HG03520 (cell line): ENCODE data around the gene AHDC1.
"Not testable (repeated sequence)": the region's sequence is repeated elsewhere in the genome, so short reads cannot be mapped to it uniquely, and the experiment has no call there.

Source experiments
- ATAC-seq: cut with Tn5 transposase; IDR thresholded peaks from one replicate; pipeline ENCODE4 v1.9.1; 2021; ENCODE audit warnings: mild to moderate bottlenecking, moderate library complexity; ENCODE audit not compliant: unreplicated experiment

The AHDC1 gene, protein sequence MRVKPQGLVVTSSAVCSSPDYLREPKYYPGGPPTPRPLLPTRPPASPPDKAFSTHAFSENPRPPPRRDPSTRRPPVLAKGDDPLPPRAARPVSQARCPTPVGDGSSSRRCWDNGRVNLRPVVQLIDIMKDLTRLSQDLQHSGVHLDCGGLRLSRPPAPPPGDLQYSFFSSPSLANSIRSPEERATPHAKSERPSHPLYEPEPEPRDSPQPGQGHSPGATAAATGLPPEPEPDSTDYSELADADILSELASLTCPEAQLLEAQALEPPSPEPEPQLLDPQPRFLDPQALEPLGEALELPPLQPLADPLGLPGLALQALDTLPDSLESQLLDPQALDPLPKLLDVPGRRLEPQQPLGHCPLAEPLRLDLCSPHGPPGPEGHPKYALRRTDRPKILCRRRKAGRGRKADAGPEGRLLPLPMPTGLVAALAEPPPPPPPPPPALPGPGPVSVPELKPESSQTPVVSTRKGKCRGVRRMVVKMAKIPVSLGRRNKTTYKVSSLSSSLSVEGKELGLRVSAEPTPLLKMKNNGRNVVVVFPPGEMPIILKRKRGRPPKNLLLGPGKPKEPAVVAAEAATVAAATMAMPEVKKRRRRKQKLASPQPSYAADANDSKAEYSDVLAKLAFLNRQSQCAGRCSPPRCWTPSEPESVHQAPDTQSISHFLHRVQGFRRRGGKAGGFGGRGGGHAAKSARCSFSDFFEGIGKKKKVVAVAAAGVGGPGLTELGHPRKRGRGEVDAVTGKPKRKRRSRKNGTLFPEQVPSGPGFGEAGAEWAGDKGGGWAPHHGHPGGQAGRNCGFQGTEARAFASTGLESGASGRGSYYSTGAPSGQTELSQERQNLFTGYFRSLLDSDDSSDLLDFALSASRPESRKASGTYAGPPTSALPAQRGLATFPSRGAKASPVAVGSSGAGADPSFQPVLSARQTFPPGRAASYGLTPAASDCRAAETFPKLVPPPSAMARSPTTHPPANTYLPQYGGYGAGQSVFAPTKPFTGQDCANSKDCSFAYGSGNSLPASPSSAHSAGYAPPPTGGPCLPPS (N-terminal part only)

DNA sequence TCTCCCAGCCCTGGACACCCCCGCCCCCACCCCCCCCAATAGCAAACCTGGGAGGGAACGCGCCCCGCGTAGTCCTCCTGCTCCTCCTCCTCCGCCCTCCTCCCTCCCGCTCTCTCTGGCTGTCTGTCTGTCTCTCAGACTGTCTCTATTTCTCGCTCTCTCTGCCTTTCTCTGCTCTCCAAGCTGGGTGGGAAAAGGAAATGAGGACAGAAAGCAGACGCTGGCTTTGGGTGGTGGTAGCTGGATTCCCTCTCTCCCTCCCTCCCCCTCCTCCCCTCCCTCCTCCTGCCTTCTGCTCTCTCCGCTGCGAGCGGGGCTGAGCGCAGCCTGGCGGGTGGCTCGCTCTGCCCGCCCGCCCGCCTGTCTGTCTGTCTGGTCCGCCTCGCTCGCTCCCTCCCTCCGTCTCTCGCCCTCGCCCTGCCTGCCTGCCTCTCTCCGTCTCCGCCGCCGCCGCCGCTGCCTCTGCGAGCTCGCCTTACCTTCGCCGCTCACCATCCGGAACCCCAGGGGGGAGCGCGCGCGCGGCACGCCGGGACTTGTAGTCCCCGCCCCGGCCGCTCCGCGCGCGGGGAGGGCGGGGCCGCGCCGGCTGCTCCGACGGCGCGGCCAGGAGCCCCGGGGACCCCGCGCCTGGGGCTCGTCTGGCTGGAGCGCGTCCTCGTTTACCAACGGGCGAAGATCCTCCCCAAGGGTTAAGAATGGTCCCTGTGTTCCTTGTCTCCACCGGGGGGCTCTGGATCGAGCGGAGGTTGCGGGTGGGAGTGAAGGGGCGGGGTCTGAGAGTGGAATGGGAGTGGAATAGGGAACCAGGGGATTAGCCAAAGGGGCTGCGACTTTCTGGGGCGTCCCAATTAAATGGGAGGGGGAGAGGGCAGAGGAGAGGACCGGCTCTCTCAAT, at the start of gene AHDC1:
TSS of gene AHDC1 (minus strand) at position 464 of the 898 bp plus-strand sequence. CDS start 52,029 bp downstream, outside the sequence.
- peak; percentile 63 for ATAC-seq

DNA sequence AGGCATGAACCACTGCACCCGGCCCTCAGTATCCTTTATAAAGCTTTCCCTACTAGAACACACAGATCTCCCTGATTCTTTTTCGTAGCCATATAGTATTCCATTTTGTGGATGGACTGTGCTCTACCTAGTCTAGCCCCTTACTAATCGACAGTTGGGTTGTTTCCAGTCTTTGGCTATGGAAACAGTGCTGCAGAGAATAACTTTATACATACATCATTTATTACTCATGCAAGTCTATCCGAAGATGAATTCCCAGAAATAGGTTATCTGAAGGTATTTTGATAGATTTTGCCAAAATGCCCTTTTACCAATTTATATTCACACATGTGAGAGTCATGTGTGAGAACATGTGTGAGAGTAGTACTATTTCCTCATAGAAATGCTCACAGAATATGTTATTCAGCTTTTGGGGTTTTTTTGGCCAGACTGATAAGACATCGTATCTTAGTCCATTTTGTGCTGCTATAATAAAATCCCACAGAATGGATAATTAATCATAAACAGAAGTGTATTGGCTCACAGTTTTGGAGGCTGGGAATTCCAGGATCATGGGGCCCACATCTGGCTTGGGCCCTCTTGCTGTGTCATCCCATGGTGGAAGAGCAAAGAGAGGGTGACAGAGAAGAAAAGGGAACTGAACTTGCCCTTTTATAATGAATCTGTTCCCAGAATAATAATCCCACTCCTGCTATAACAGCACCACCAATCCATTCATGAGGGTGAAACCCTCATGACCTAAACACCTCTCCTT, 48.3 kb upstream of the AHDC1 start:
- no peak for ATAC-seq

DNA sequence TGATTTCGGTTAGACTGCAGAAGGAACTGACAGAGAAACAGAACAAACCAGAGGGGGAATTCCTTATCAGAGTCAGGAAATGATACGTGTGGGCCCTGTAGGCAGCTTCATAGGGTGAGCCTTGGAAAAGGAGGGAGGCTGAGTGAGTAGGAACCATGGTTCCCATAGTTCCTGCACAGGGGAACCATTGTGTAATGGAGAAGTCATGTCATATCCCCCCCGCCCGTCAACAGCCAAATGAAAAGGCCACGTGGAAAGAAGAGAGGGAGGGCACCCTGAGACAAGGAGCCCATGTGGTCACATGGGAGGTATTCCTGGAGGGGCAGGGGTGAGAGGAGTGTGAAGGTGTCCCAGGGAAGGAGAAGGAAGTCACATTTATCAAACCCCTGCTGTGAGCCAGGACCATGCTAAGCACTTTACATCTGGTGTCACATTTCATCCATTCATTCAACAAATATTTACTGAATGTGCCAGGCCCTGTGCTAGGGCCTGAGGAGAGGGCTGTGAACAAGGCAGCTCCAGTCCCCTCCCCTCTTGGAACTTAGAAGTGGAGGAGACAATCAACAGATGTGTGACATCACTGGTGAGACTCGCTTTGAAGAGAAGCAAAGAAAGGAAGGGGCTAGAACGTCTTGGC, 46.7 kb upstream of the AHDC1 start:
- ATAC-seq = no peak

DNA sequence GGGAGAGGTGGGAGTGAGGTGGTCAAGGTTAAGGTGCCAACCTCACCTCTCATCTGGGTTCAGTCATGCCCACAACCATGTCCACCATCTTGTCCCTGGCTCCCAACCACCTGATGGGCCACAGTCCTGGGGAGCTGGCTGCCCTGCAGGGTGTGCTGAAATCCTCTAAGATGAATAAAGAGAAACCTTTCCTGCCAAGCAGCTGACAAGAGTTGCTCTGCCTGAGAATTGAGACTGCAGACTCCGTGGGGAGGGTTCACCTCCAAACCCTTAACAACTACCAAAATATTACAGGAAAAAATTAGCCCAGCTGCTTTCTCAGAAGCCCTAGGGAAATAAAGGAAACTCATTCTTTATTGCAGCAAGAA, 46.2 kb upstream of the AHDC1 start:
- no peak for ATAC-seq

DNA sequence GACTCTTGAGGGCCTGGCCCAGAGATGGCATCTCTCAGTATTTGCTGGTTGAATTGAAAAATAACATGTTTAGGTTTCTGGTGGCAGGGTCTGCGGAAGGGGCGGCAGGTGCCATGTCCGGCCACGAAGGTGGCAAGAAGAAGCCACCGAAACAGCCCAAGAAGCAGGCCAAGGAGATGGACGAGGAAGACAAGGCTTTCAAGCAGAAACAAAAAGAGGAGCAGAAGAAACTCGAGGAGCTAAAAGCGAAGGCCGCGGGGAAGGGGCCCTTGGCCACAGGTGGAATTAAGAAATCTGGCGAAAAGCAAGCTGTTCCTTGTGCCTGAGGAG, 45.3 kb upstream of the AHDC1 start:
- ATAC-seq = no peak

DNA sequence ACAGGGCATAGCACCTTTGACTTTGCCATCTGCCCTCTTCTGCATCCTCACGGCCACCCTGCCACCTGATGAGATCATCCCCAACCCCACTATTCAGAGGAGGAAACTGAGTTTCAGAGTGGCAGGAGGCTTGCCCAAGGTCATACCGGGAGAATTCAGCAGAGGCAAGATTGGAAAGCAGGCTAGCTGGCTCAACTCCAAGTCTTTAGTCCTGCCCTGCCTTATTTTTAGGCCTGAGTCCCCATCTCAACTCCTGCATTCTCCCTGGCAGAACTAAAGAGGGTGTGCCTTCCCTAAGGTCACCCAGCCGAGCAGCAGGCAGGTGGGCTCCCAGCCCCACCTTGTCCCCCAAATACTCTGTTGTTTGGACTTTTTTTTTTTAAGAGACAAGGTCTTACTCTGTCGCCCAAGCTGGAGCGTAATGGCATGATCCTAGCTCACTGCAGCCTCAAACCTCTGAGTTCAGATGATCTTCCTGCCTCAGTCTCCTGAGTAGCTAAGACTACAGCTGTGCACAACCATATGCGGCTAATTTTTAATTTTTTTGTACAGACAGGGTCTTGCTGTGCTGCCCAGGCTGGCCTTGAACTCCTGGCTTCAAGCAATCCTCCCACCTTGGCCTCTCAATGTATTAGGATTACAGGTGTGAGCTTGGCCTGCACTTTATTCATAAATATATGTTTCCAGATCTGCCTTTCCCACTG, 44.8 kb upstream of the AHDC1 start:
- ATAC-seq = no peak

DNA sequence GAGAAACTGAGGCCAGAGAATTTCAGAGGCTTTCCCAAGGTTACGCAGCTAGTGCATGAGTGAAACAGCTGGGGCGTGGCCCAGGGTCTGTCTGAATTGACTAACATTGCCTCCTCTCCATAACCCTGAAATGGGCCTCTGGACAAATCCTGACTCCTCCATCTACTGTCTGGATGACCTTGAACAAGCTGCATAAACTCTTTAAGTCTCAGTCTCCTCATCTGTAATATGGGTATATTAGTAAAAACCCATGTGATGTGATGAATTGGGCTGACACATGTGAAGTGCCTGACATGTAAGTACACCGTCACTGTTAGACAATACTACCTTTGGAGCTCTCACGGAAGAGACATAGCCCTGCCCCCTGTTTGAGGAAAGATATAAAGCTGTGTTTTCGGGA, 43.4 kb upstream of the AHDC1 start:
- no peak for ATAC-seq

DNA sequence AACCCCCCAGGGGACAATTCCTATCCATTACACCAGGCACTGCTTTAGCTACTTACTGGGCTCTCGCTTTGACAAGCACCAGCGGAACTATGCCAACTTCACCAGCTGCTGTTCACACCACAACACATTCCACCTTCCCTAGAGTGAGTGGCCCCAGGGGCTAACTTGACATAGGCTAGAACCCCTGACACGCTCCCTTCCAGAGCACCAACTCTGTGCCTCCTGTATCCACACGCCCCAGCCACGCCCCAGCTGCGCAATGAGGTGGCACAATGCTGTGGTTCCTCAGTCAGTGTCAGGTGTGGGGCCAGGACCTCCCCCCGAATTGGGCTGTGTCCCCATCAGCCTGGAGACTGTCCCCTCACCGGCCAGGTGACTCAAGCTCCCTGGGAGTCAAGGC, 42.7 kb upstream of the AHDC1 start:
- no peak for ATAC-seq

DNA sequence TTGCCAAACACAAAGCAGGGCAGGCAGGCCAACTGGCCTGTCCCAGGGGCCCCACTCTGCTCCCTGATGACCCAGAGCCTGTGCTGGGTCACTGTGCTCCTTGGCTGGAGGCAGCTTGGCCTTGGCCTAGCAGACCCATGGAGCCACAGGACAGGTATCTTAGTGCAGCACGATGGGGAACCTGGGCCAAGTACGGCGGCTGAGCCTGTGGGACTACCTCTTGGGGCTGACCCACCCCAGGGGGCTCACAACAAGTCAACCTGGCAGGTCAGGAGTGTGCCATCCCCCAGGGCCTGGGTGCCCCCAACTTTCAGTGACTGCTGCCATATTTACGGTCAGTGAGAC, 41.1 kb upstream of the AHDC1 start:
- no peak for ATAC-seq

DNA sequence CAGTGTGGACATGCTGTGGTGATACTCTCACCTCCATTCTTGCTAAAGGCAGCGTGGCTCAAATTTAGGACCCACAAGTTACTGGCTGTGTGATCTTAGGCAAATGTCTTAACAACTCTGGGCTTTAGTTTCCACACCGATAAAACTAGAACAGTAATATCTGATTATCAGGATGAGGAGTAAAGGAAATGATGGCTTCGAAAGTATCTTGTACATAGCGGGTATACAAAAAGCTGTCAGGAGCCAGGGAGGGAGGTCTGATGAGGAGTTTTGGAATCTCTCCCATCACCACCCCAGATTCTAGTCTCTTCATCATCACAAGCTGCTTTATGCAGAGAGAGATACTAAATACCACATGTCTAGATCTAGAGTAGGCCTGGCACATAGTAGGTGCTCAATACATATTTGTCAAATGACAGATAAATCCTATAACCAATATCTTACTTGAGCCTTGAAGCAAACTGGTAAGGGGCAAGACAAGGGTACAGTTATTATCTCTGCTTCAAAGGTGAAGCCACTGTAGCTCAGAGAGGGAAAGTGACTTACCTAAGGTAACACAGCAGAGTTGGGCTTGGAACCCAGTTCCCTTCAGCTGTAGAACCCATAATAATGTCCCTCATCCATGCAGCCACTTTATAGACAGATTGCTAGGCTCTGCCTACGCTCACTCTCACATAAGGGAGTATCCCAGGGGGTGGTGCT, 40.6 kb upstream of the AHDC1 start:
- no peak for ATAC-seq

DNA sequence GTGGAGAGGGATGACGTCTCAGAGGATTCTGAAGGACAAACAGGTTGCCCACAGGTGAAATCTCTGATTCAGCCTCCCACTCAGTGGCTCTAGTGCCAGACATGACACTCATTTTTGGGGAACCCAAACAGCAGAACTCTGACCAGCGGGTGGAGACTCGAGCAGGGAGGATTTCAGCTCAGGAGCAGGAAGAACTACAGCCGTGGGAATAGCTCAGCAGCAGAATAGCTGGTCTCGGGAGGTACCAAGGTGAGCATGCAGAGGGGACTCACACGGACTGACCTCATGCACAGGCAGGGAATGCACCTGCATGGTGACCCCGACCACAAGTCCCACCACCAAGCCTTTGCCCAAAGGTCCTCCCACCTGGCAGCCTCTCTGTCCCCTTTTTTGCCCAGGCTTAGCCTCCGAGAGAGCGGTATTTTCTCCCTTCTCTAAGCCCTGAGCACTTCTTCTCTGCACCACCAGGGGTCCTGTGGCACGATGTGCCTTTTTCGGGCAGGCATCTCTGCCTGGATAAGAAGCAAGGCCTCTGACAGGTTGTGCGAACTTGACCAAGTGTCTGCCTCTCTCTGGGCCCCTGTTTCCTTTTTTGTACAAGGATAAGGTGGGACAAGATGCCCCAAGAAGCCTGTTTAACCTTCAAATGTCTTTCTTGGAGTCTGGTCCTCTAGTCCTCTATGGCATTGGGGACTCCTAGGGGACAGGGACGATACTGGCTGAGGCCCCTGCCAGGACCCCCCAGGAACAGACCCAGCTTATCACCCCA, 39.8 kb upstream of the AHDC1 start:
- no peak for ATAC-seq

DNA sequence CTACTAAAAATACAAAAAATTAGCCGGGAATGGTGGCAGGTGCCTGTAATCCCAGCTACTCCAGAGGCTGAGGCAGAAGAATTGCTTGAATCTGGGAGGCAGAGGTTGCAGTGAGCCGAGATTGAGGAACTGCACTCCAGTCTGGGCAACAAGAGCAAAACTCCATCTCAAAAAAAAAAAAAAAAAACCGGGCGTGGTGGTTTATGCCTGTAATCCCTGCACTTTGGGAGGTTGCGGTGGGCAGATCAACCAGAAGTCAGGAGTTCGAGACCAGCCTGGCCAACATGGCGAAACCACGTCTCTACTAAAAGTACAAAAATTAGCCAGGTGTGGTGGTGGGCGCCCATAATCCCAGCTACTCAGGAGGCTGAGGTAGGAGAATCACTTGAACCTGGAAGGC, 36.6 kb upstream of the AHDC1 start:
- ATAC-seq = not testable (repeated sequence)

DNA sequence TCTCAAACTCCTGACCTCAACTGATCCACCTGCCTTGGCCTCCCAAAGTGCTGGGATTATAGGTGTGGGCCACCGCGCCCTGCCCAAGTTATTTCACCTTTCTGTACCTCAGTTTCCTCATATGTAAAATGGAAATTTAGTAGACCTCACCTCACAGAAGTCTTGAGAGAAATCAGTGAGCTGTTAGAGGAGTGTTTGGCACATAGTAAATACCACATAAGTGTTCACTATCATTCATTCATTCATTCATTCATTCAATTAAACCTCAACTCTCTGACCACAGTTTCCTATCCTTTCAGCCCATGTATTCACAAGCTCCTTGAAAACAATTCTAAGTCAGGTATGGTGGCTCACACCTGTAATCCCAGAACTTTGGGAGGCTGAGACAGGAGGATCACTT, 34.9 kb upstream of the AHDC1 start:
- no peak for ATAC-seq

DNA sequence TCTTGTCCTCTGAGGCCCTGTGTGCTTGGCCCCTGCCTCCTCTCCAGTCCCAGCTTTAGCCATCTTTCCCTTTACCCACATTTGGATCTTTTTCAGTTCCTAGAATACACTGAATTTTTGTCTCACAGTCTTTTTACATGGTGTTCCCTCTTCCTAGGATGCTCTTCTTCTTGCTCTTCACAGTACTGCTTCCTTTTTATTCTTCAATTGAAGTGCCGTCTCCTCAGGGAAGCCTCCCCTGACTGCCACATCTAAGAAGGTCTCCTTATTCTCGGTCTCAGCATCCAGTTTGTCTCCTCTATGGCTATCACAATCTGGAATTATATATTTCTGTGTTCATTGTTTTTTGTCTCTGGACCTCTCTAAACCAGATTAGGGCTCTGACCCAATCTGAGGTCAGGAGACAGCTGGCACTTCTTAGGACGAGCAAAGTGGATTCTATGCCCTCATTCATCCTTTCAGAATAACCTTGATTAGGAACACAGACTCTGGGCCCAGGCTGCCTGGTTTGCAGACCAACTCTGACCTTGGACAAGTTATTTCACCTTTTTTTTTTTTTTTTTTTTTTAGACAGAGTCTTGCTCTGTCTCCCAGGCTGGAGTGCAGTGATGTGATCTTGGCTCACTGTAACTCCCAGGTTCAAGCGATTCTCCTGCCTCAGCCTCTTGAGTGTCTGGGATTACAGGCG, 34.2 kb upstream of the AHDC1 start:
- ATAC-seq = no peak

DNA sequence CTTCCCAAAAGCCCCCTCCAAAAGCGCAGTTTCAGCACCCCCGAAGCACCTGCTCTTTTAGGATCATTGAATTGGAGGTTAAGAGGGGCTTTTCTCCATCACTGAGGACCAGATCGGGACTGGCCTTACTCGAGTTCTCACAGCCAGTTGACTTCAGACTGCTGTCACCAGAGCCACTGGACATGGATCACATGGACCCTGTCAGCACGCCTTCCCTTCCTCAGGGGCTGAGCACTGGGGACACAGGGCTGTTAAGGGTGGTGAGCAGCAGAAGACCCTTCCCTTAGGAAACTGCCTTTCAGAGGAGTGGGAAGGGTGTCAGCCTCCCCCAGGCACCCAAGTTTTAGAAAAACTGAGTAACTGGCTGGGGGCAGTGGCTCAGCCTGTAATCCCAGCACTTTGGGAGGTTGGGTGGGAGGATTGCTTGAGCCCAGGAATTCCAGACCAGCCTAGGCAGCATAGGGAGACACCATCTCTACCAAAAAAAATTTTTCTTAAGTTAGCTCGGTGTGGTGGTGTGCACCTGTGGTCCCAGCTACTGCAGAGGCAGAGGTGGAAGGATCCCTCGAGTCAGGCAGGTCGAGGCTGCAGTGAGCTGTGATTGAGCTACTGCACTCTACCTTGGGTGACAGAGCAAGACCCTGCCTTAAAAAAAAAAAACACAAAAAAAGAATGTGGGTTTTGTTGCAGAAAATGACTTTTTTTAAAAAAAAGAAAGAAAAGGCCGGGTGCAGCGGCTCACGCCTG, 31.6 kb upstream of the AHDC1 start:
- ATAC-seq = no peak

DNA sequence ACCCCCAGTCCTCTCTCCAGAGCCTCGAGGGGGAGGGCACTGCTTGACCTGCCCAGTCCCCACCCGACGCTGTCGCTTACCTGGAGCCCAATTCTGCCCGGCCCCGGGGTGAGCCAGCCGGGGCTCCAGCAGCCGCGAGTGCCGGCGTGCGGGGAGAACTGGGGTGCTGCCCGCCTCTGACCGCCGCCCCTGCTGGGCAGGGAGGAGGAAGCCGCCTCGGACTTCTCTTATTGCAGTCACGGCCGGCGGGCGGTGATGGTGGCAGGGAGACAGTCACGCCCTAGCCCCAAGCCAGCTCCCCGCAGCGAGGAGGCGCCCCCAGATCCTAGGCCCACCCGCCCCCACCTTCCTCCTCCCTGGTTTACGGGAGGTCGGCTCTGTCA, 31.0 kb upstream of the AHDC1 start, which contains the start of gene FGR:
TSS of gene FGR (minus strand) at position 201 of the 383 bp plus-strand sequence. CDS start 11,269 bp downstream, outside the sequence.
- ATAC-seq = no peak
